GM21825 (cell line): ENCODE data around the gene CA5A.
"Not testable (repeated sequence)": the region's sequence is repeated elsewhere in the genome, so short reads cannot be mapped to it uniquely, and the experiment has no call there.

Source experiments
- ATAC-seq: cut with Tn5 transposase; IDR thresholded peaks from one replicate; pipeline ENCODE4 v1.9.1; 2021; ENCODE audit warnings: mild to moderate bottlenecking, moderate library complexity; ENCODE audit not compliant: unreplicated experiment

Gene CA5A

GRCh38 chr16:87926246-87927194, 9.8 kb downstream of the CA5A start:
- ATAC-seq = no peak

- no peak for ATAC-seq
Observed at GRCh38 chr16:87924811-87925670, 11.3 kb downstream of the CA5A start.

- peak; percentile 84 for ATAC-seq
Observed at GRCh38 chr16:87924041-87924810, 12.1 kb downstream of the CA5A start.

- no peak for ATAC-seq
Observed at GRCh38 chr16:87922250-87922871, 14.0 kb downstream of the CA5A start.

GRCh38 chr16:87921236-87921773, 15.0 kb downstream of the CA5A start:
- no peak for ATAC-seq

- no peak for ATAC-seq
Observed at GRCh38 chr16:87919681-87919994, 16.7 kb downstream of the CA5A start.

- no peak for ATAC-seq
Observed at GRCh38 chr16:87918866-87919680, 17.3 kb downstream of the CA5A start.

GRCh38 chr16:87918338-87918737, 18.0 kb downstream of the CA5A start:
- ATAC-seq = no peak

- no peak for ATAC-seq
Observed at GRCh38 chr16:87917503-87917902, 18.8 kb downstream of the CA5A start.

GRCh38 chr16:87914812-87915211, 21.5 kb downstream of the CA5A start:
- ATAC-seq = no peak

GRCh38 chr16:87914021-87914725, 22.2 kb downstream of the CA5A start:
- ATAC-seq = not testable (repeated sequence)

- ATAC-seq = not testable (repeated sequence)
Observed at GRCh38 chr16:87912691-87913090, 23.6 kb downstream of the CA5A start.

- ATAC-seq = not testable (repeated sequence)
Observed at GRCh38 chr16:87911106-87911763, 25.1 kb downstream of the CA5A start.

GRCh38 chr16:87909203-87909935, 27.0 kb downstream of the CA5A start:
- ATAC-seq = peak; percentile 88

- ATAC-seq = not testable (repeated sequence)
Observed at GRCh38 chr16:87908101-87908500, 28.2 kb downstream of the CA5A start.

GRCh38 chr16:87905521-87905920, 30.8 kb downstream of the CA5A start:
- not testable (repeated sequence) for ATAC-seq

GRCh38 chr16:87904963-87905362, 31.4 kb downstream of the CA5A start:
- not testable (repeated sequence) for ATAC-seq

- not testable (repeated sequence) for ATAC-seq
Observed at GRCh38 chr16:87900489-87900888, 35.8 kb downstream of the CA5A start.
